CD4-positive, alpha-beta T cell treated with Interleukin-6 for 4 hours (primary cell): ENCODE measurements around the gene RPH3AL.
"Not testable (repeated sequence)": the region's sequence is repeated elsewhere in the genome, so short reads cannot be mapped to it uniquely, and the experiment has no call there.

ENCODE experiments used
- DNase-seq: peaks from one replicate; pipeline ENCODE4 v3.0.0-alpha.2; 2020; ENCODE audit warnings: mixed read lengths

The RPH3AL gene

GRCh38 chr17:315399-315798 lies 37.2 kb downstream of the RPH3AL start:
- DNase-seq = not testable (repeated sequence)

DNA sequence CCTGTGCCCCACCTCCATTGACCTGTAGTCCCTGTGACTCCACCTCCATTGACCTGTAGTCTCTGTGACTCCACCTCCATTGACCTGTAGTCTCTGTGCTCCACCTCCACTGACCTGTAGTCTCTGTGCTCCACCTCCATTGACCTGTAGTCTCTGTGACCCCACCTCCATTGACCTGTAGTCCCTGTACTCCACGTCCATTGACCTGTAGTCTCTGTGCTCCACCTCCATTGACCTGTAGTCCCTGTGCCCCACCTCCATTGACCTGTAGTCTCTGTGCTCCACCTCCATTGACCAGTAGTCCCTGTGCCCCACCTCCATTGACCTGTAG lies 38.0 kb downstream of the RPH3AL start:
- DNase-seq = not testable (repeated sequence)

DNA sequence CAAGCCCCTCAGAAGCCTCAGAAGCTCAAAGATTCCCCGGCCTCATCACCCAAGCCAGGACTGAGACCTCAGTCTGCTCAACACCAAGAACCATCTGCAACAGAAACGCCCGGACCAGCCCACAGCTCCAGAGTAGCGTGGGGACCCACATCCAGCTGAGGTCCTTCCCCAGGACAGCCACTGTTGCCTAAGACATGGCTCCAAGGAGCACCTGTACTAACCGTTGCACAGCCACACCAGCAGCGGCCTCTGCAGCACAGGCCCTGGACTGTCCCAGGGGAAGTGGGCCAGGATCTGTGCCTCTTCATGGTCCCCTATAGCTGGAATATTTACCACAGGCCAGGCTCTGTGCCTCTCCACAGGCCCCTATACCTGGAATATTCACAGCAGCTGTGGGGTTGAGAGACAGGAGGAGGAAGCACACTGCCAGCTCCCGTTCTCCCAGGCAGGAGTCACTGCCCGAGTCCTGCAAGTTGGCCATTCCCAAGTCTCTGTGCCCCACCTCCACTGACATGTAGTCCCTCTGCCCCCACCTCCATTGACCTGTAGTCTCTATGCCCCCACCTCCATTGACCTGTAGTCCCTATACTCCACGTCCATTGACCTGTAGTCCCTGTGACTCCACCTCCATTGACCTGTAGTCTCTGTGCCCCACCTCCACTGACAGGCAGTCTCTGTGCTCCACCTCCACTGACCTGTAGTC lies 38.5 kb downstream of the RPH3AL start:
- DNase-seq = no peak

- no peak for DNase-seq
Observed at GRCh38 chr17:313231-313630, 39.4 kb downstream of the RPH3AL start.

DNA sequence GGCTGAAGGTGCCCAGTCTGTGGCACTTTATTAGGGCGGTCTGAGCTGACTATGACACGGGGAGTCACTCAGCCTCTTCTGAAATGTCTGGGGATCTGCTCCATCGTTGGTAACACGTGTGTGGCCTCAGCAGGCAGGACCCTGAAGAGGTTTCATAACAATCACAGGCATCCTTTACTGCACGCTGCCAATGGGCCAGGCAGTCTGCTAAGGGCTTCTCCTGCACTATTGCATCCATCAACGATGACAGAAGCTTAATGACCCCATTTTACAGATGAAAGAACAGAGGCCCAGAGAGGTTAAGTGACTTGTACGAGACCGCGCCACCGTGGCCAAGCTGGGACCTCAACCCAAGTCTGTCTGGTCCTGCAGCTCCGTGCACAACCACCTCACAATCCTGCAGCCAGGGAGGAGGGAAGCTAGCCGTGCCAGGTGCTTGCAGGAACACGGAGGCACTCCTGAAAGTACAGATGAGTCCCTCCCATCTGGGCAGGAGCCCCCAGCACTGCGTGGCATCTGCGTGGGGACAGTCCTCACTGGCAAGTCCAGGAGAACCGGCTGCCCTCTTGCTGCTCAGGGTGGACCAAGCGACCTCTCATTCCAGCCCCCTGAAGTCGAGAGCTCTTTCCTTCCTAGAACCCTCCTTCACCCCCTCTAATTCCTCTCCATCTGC lies 40.0 kb downstream of the RPH3AL start:
- DNase-seq = no peak

- no peak for DNase-seq
Observed at GRCh38 chr17:311119-311782, 41.4 kb downstream of the RPH3AL start.

DNA sequence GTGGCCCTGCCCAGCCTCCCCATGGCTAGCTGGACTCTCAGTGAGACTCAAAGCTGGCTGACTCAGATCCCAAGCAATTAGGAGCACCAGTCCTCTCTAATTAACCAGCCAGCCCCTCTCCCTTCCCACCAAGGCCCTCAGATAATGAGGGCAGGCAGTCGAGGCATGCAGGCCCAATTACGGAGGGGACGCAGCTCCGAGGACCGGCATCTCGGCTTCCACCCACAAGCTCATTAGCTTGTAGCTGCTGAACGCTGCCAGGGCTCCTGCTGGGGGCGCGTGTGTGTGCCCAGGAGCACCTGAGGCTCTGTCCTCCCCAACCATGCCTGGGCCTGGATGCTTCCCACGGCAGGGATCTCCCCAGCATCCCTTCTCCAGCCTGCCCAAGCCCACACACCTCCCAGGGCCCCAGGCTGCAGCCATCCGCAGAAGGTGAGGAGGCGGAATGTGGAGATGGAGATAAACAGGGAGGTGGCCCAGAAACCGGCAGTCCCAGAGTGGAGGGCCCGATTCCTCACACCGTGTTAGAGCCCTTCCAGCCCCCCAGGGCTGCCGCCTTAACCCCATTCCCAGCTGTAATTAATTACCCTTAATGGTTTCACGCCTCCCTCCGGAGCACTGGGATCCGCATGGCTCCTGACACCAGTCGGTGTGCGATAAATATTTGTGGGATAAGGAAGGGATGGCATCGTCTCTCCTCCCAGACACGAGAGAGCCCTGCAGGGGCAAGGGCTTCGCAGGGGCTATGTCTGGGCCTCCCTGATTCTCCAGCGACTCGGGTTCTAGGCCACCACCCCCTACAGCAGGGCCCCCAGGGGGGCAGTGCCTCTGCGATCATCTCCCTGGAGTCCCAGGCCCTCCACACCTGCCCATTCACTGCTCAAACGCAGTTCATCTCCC lies 42.2 kb downstream of the RPH3AL start:
- no peak for DNase-seq

DNA sequence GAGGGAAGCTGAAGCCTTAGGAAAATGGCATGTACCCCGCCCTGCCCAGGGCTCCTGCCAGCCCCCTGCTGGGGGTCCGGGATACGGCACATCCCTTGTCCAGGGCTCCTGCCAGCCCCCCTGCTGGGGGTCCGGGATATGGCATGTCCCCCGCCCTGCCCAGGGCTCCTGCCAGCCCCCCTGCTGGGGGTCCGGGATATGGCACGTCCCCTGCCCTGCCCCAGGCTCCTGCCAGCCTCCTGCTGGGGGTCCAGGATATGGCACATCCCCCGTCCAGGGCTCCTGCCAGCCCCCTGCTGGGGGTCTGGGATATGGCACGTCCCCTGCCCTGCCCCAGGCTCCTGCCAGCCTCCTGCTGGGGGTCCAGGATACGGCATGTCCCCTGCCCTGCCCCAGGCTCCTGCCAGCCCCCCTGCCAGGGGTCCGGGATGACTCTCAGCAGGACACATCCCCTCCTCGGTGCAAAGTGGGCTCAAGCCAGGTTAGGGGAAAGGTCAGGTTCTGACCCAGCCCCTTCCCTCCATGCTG lies 43.2 kb downstream of the RPH3AL start:
- no peak for DNase-seq

- DNase-seq = no peak
Observed at GRCh38 chr17:307741-308507, 44.7 kb downstream of the RPH3AL start.

GRCh38 chr17:307295-307691 lies 45.3 kb downstream of the RPH3AL start:
- DNase-seq = no peak

GRCh38 chr17:306536-307294 lies 45.9 kb downstream of the RPH3AL start:
- no peak for DNase-seq

DNA sequence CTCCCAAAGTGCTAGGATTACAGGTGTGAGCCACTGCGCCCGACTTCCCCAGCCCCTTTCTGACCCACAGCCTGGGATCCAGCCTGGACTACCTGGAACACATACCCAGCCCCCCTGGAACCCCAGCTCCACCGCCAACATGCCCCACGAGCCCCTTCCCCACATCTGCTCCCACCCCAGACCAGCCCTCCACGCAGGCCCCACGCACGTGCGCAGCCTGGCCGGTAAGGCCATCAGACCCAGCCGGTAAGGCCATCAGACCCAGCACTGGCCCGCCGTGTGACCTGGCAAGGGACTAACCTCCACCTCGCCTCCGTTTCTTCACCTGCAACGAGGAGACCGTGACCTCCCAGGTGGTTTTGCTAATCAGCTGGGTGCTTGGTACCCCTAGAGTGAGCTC lies 46.5 kb downstream of the RPH3AL start:
- no peak for DNase-seq

DNA sequence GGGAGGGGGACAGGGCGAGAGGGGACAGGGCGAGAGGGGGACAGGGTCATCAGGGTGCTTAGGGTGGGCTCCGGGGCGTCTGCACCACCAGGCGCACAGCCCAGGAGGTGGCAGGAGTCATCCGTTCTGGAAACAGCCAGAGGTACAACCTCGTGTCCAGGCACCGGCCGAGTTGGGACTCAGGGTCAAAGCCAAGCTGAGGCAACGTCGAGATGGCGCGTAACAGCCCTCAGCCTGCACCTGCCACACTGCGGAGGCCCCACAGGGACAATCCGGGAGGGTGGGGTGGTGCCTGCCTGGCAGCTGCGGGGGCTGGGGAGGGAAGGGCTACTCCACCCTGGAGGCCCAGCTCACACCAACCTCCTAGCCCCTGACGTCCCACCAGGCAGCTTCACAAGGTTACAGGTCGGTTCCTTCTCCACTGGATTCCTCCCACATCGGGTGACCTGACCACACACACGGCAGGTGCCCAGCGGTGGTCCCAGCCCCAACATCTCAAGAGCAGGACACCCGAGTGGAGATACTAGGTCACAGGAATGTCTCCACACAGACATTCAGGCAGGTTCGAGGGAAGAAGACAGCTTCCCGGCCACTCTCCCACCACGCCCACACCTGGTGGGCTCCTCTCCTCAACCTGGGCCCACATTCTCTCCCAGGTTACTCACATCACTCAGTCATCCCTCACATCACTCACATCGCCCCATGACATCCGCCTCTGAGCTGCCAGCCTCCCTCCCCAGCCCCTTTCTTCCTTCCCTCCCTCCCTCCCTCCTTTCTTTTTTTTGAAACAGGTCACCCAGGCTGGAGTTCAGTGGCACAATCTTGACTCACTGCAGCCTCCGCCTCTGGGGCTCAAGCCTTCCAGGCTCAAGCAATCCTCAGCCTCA lies 47.3 kb downstream of the RPH3AL start:
- no peak for DNase-seq

DNA sequence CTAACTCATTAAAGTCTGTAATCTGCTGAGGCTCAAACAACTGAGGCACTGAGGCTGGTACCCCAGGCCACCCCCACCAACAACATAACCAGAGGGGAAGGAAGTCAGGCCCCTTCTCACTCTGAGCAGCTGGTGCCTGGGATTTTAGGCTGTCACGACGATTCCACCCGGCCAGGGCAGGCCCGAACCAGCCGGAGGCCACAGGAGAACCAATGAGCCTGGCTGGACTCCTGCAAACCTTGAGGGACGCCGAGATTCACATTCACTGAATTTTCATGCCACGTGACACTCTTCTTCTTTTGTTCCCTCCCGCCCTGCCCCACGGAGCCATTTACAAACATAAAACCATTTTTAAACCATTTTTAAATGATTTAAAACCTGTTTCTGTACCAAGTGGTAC lies 48.1 kb downstream of the RPH3AL start:
- DNase-seq = no peak

DNA sequence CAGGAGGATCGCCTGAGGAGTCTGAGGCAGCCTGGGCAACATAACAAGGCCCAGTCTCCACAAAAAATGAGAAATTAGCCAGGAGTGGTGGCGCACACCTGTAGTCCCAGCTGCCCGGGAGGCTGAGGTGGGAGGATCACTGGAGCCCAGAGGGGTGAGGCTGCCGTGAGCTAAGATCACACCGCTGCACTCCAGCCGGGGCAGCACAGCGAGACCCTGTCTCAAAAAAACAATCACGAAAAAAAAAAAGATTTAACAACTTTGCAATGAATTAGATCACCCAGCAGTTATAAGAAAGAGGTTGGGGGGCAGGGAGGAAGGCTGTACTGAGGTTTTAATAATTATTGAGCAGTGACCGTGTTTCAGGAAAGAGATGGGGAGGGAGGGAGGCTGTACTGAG lies 49.4 kb downstream of the RPH3AL start:
- no peak for DNase-seq

DNA sequence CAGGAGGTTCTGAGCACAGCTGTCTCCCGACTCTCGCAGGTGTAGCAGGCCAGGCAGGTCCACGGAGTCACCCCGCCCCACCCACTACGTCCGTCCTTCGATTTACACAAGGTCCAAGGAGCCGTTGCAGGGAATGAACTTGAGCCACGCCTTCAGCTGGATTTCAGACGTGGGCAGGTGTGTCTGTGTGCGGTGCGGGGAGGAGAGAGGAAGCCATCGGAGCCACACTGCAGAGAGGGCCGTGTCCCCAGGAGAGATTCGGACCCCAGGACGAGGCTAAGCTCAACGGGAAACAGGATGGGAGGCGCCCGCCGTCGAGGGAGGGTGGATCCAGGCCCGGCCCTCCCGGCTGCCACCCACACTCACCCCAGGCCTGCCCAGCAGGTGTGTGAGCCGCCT lies 50.3 kb downstream of the RPH3AL start:
- DNase-seq = no peak

- no peak for DNase-seq
Observed at GRCh38 chr17:301681-302299, 50.8 kb downstream of the RPH3AL start.

DNA sequence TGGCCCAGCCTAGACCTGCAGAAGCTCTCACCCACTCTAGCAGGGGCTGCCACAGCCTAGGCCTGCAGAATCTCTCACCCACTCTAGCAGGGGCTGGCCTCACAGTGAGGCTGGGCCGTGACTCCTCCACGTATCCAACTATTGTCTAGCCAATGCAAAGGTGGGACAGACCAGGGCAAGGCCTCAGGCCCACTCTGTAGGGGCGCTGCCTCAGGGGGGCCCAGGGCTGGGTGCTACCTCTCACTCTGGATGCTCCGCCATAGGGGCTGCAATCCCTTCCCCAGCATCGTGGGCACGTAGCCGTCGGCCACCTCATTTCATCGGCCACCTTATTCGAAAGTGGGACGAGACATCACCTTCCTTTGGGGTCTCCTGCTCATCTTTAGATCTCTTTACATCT lies 51.7 kb downstream of the RPH3AL start:
- DNase-seq = no peak

- DNase-seq = no peak
Observed at GRCh38 chr17:299546-299945, 53.1 kb downstream of the RPH3AL start.
